Renal cortex interstitium (tissue), 11 donors: ENCODE data around the gene ST7. TPM values are rescaled to one million over a fixed set of nuclear protein-coding genes. Genes with fewer than 3 reads are reported as not detected.

Source experiments
- DNase-seq, 11 donors: peaks; one replicate each; pipeline ENCODE4 v3.0.0-alpha.2; 2013; ENCODE audit warnings: low read depth in 9 of 11, low spot score in 4 of 11; ENCODE audit errors: extremely low read depth in 1 of 11
- polyA plus RNA-seq, 3 donors: library from polyadenylated mRNA; unstranded; fragments of 120-200 nt; gene quantifications; one replicate each; pipeline ENCODE4 v1.2.1, GENCODE V29; 2013; ENCODE audit not compliant: insufficient read length in 3 of 3

ST7 gene
- polyA plus RNA-seq, 3 donors, result 27.1 to 30.2 (median 29.6) TPM

DNA sequence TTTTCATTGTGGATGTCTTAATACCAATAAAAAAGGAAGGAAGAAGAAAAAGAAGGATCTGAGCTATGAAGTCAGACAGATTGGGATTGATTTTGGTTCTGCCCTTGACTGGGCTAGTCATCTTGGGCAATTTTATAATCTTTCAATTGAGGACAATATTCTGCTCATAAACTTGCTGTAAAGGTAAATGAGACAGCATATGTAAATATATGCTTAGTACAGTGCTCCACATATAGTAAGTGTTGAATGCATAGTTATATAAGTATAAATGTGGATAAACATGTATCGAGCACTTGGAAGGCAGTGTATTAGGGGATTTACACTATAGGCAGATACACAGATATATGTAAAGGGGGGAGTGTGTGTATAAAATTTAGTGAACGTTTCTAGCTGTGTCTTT is 85.1 kb downstream of the ST7 start:
- DNase-seq, result no peak

DNA sequence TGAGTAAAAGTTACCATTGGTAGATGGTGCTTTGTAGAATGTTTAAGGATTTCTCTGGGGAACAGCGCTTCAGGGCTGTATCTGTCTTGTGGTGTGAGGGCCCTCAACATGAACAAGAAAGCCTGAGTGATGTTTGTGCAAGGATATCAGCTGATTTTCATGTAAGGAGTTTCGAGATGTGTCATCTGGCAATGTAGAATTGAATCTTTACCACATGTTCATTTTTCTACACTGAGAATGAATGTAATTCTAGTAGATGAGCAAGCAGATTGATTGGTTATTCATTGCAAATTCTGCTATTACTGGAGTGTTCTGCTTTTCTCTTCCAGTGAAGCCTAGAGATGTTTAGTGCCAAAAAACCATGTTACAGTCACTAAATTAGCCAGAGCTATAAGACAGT is 87.7 kb downstream of the ST7 start:
- DNase-seq, result no peak

DNA sequence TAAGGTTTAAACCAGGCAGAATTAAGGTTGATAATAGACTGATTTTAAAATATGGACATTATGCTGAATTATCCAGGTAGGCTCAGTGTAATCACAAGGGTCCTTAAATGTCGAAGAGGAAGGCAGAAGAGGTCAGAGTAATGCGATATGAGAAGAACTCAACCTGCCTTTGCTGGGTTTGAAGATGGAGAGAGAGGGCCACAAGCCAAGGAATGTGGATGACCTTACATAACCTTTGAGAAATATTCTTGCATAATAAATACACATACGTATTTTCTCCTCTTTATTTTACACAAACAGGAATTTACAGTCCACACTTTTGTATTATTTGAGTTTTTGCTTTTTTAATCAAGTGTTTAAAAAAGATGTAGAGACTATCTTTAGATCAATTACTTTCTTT is 88.5 kb downstream of the ST7 start:
- DNase-seq, result no peak

DNA sequence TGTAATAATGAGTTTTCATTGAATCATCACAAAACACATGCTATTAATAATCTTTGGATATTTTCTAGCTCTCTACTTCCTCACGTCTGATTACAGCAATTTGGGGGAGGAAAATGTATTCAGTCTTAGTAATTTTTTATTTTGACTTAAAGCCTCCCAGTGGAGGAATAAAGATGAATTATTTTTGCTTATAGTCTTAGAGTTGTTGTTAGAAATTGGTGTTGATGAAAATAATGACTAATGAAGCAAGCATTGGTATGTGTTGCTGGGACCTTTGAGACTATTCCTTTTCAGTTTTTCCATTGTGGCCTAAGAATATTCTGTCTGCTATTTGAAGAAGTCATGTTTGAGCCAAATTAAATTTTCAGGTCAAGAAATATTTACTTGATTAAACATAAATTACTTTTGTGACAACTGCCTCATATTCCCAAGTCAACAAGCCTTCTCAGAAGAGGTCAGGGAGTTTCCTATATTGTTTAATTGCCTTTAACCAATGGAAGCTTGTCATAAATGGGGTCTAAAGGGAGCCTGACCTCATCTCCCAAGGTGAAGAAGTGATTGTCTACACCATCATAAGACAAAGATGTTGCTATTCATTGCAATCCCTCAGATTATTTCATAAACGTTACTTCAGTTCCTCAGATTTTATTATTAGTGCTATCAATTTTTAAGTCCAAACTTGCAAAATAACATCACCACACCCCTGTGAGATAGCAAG is 90.0 kb downstream of the ST7 start:
- no peak for DNase-seq

DNA sequence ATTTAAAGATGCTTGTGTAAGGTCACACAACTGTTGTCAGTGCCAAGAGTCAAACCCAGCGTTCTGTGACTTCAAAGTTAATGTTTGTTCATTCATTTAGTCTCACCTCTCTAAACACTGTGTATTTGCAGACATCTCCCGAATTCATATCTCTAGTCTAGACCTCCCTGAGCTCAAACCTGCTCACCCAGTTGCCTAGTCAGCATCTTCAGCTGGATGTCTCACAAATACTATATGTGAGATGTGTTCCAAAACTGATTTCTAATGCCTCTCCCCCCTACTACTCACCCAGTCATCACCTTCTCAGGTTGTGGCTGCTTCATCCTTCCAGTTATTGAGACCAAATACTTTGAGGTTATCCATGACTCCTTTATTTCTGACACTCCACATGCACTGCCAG is 91.4 kb downstream of the ST7 start:
- no peak for DNase-seq

DNA sequence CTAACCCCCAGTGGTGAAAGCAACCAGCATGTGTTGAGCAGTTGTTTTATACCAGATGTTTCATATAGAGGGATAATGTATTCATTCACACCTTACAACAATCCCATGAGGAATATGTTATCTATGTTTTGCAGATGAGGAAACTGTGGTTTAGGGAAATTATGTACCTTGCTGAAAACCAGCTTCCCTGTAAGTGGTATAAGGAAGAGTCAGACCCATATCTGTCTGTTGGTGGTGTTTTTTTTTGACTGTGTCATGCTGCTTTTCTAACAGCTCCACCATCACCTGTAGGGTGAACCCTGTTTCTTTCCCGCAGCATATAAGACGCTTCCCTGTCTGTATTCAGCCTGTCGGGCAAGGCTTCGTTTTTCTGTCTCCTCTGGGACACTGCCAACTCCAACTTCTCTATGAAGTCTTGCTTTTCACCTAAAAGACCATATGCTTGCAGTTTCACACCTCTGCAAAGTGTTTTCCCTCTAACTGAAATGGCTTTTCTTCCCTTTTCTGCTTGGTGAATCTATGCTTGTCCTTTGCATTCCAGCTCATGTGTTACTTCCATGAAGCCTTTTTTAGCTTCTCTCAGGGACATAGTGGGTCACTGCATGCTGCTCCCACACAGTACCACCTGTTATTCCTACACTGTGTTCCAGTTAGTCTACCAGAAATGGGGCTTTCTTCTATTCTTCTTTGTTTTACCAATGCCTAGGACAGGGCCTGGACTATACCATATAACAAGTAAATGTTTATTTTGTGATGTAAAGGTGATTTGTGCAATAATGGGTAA is 92.8 kb downstream of the ST7 start:
- no peak for DNase-seq

DNA sequence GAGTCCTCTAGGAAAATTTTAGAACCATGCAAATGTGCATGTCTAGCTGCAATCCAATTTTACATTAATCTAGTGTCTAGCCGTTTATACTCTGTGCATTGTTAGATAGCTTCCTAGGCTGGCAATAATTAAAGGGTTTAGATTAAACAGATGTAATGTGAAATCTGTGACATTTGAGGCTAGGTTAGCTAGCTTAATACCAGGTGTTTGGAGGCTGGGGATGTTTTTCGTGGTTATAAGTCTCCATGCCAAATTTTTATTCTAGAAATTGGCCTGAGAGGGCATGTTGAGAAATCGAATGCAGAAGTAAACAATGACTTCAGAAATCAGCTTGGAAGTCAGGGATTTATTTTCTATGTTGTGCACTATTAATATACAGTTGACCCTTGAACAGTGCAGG is 94.2 kb downstream of the ST7 start:
- no peak for DNase-seq

DNA sequence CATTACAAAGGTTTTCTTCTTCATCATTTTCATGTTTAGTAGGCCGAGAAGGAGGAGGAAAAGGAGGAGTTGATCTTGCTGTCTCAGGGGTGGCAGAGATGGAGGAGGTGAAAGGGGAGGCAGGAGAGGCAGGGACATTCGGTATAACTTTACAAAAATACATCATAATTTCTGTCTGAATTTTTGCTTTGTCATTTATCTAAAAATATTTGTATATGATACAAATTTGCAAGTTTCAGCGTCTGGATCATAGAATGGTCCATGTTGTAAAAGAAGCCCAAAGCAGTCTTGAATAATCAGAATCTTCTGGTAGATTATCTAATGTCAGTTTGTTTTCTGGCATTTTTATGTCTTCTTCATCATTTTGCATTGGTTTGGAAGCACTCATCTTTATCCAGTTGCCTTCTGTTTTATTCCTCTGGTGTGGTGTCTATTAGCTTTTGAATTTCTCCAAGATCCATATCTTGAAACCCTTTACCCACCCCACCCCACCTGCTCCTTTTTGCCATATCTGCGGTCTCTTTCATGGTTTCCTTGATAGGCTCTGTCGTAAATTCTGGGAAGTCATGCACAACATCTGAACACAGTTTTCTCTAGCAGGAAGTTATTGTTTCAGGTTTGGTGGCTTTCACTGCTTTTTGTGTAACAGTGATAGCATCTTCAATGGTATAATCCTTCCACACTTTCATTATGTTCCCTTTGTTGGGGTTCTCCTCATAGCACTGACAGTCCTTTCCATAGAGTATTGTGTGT is 95.0 kb downstream of the ST7 start:
- no peak for DNase-seq

DNA sequence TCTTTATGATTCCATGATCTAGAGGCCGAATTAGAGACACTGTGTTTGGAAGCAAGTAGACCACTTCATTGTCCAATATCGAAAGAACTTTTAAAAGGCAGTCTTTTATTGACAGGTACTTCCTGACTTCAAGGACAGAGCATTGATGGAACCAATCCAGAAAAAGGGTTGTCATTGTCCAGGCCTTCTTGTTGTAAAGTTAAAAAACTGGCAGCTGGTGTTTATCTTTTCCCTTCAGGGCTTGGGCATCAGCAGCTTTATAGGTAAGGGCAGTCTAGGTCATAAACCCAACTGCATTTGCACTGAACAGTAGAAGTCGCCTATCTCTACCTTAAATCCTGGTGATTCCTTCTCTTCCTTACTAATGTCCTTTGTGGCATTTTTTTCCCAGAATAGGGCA is 95.6 kb downstream of the ST7 start:
- no peak for DNase-seq

DNA sequence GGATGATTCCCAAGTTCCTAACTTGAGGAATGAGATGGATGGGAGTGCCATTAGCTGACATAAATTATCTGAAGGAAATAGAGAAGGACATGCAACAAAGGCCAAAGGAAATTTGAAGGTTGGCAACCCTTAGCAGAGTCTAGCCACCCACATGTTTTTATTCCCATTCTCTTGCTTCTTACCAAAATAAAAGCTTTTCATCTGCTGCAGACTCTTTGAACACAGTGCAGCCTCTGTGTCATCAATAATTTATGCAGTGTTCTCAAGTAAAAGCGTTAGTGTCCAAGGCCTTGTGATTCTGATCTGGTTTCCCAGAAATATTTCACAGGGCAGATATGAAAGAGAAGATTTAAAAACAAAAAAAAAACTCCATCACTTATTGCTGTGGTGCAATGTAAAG is 98.5 kb downstream of the ST7 start:
- DNase-seq, result no peak

DNA sequence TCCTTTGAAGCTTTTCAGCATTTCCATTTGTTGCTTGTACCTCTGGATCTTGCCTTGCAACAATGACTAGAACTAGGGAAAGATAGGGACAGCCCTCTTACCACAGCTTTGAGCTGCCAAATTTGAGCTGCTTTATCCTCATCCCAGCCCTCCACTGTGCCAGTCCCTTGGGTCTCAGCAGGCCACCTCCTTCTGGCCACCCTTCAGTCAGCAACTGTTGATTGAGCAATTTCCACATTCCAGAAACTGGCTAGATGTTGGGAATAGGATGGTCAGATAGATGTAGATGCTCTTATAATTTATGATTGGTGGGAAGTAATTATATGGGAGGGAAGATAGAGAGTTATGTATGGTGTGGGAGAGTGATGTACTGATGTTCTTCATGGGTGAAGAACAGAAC is 100.1 kb downstream of the ST7 start:
- no peak for DNase-seq

DNA sequence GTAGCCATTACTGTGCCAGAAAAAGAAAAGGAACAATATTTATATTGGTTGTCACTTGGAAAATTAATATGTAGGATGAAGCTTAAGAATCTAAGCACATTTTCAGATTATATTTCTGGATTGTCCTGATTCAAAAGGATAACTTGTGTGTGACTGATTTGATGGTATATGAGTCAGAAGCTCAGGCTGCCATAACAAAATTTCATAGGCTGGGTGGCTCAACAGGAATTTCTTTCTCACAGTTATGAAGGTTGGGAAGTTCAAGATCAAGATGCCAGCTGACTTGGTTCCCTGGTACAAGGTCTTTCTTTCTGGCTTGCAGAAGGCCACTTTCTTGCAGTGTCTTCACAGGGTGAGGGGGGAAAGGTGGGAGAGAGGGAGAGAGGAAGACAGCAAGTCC is 108.5 kb downstream of the ST7 start:
- no peak for DNase-seq

DNA sequence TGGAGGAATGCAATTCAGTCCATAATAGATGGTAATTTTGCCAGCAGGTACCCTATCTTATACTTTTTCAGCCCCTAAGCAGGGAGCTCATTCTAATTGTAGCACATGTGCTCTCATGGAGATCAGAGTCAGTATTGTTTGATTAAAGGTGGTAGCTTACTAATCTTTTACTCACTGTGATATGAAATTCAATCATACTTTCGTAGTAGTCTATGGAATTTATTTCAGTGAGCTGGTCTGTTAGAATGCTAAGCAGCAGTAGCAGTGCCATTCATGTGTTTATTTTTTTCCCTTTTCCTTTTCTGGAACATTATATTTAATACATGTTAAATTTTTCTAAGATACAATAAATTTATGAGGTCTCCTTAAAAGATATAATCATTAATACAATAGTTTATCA is 109.0 kb downstream of the ST7 start:
- no peak for DNase-seq

DNA sequence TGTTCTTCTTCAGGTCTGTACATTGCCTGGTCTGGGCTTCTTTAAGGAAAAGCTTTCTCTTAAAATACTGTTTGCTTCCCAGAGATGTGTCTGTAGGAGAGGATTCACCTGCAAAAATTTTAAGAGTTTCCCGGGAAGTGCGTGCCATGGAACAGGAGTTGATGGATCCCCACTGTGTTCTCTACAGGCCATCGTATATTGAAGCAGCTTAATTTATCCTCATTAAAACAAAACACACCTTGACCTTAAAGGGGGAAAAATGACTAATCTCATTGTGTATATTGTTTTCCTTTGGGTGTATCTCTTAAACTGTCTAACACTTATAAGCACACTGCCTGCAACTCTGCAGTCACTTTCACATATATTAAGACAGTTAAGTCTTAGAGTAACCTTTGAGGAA is 111.4 kb downstream of the ST7 start:
- DNase-seq, result no peak

DNA sequence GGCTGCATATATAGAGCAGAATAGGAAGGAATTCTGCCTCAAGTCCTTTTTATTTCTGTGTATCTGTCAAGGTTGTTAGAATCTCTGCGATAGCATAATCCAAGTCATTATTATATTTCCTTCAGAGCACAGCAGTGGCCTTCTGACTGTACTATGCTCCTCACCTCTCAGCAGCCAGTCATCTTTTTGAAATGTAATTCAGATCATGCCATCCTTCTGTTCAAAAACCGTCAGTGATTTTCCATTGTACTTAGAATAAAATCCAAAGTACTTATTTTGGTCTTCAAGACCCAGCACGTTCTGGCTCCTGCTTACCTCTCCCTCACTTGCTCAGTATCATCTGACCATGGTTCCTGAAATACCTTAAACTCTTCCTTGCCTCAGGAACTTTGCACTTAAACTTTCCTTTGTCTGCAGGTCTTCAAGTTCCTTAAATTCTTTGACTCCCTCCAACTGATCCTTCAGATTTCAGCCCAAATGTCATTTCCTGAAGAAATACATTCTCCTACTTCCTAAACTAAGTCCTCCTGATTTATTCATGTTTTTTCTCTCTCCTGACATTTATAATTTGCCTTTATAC is 112.4 kb downstream of the ST7 start:
- no peak for DNase-seq

DNA sequence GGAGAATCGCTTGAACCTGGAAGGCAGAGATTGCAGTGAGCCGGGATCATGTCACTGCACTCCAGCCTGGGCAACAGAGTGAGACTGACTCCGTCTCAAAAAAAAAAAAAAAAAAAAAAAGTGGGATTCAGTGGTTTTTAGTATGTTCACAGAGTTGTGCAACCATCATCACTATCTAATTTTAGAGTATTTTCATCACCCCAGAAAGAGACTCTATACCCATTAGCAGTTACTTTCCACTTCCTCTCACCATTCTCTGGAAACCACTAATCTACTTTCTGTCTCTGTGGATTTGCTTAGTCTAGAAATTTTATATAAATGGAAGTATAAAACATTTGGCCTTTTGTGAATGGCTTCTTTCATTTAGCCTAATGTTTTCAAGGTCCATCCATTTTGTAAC is 113.4 kb downstream of the ST7 start:
- DNase-seq, result no peak

DNA sequence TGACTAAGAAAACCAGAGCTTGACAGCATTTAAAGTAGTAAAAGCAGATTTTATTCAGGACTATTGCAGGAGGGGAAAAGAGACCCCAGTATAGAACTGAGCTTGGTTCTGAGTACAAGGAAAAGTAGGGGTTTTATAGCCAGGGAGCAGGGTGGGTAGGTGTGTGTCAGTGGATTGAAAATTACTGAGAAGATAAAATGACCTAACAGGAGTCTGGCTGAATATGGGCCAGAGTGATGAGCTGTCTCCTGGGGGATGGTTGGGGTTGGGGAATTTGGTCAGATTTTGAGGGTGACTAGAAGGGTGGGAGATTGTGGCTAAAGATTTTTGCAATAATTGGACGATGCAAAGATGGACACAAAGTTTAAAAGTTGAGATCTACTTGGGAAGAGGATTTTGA is 114.0 kb downstream of the ST7 start:
- DNase-seq, result no peak

DNA sequence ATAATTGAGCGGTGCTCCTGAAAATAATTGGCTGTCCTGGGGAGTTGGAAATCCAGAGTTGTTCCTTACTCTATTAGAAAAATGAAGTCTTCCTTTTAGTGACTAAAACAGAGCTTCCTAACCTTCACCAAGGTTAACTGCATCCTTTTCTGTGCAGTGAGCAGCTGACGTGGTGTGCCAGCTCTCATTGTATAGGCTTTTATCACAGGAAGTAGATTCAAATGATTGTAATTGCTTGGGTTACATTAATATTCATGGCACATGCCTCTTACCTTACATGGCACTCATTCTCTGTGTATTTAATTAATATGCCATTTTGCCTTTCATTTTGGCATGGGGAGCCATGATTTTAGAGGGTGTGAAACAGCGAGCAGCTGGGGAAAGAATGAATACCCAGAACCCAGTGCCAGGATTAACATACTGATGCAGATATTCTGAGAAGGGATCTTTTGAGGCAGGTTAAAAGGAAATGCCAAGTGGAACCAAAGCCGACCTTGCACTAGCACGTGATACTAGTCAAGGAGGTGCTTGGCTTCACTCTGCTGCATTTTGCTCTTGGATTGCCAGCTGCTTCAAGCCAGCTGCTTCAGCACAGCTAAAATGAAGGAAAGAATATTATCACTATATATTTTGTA is 115.3 kb downstream of the ST7 start:
- peak in 1 of 11 donors; percentile 17 for DNase-seq

DNA sequence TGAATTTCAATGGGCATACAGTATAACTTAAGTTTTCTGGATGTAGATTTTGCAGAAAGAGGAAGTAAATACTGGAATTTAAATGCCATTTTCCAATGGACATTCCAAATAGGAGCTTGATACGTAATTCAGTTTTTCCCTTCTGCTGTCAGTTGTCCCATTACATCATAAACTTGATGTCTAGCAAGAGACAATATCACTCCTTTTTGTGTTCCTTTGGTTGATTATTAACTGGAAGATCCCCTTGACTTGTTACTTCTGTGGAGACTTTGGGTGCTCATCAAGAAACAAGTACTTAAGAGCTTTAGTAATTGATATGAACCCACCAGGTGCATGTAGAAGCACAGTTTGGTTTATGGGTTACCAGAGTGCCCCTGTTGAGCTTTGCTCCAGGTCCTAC is 116.1 kb downstream of the ST7 start:
- DNase-seq, result no peak
